MCF 10A (cell line): Measurements from ENCODE around the gene TNS2. TPM values are rescaled to one million over a fixed set of nuclear protein-coding genes. Genes with fewer than 3 reads are reported as not detected.

Experiments
- BruUV-seq: library from RNA; stranded (reverse); fragments of 400-500 nt; replicated peaks from 2 replicates; lab custom pipeline; 2021; lab: Mats Ljungman, UMichigan
- CTCF ChIA-PET: fragments of 300-600 bp; sonication (Branson Sonifier 250); formaldehyde crosslinking; extraction: SDS; loops from one replicate; lab custom pipeline; 2021; ENCODE audit warnings: antibody characterized with exemption, inconsistent platforms; lab: Yijun Ruan, JAX
- POLR2A ChIA-PET: fragments of 300-600, 350-650 bp; sonication (Branson Sonifier 250); formaldehyde crosslinking; extraction: SDS; loops from one replicate; lab custom pipeline; 2020; ENCODE audit warnings: antibody characterized with exemption, inconsistent platforms; lab: Yijun Ruan, JAX
- DNase-seq: peaks from one replicate; pipeline ENCODE4 v3.0.0-alpha.2; 2018; ENCODE audit not compliant: unreplicated experiment
- H3K27ac Mint-ChIP-seq: one replicate; pipeline ENCODE4 v1.8.0; 2022; ENCODE audit warnings: mild to moderate bottlenecking, low read depth, mixed read lengths; ENCODE audit not compliant: unreplicated experiment
- H3K27me3 Mint-ChIP-seq: one replicate; pipeline ENCODE4 v1.8.0; 2022; ENCODE audit warnings: mixed read lengths; ENCODE audit not compliant: insufficient read depth, unreplicated experiment
- H3K36me3 Mint-ChIP-seq: one replicate; pipeline ENCODE4 v1.8.0; 2022; ENCODE audit warnings: mild to moderate bottlenecking, moderate library complexity, mixed read lengths; ENCODE audit not compliant: insufficient read depth, unreplicated experiment
- H3K4me1 Mint-ChIP-seq: one replicate; pipeline ENCODE4 v1.8.0; 2022; ENCODE audit warnings: mixed read lengths; ENCODE audit not compliant: insufficient read depth, unreplicated experiment
- H3K4me3 Mint-ChIP-seq: one replicate; pipeline ENCODE4 v1.8.0; 2022; ENCODE audit warnings: mild to moderate bottlenecking, moderate library complexity, mixed read lengths; ENCODE audit not compliant: unreplicated experiment
- H3K9me3 Mint-ChIP-seq: one replicate; pipeline ENCODE4 v1.8.0; 2022; ENCODE audit warnings: mixed read lengths; ENCODE audit not compliant: unreplicated experiment
- intact Hi-C: fragments of 100-400 bp; cut with micrococcal nuclease; formaldehyde crosslinking; loops from 2 replicates; pipeline ENCODE4 v1.14.1; 2022
- total RNA-seq: library from RNA; stranded (reverse); gene quantifications from 2 replicates; pipeline ENCODE4 v1.2.3, GENCODE V29; 2022
- TF ChIP-seq, protein P1 (sequence below): fragments of 200-600 bp; IDR thresholded peaks from one replicate; pipeline ENCODE4 v1.8.0; 2022; ENCODE audit warnings: antibody characterized with exemption, mild to moderate bottlenecking; ENCODE audit not compliant: unreplicated experiment

TNS2 gene
- total RNA-seq, 1 experiment from 2014 or later = 22.3 TPM

DNA sequence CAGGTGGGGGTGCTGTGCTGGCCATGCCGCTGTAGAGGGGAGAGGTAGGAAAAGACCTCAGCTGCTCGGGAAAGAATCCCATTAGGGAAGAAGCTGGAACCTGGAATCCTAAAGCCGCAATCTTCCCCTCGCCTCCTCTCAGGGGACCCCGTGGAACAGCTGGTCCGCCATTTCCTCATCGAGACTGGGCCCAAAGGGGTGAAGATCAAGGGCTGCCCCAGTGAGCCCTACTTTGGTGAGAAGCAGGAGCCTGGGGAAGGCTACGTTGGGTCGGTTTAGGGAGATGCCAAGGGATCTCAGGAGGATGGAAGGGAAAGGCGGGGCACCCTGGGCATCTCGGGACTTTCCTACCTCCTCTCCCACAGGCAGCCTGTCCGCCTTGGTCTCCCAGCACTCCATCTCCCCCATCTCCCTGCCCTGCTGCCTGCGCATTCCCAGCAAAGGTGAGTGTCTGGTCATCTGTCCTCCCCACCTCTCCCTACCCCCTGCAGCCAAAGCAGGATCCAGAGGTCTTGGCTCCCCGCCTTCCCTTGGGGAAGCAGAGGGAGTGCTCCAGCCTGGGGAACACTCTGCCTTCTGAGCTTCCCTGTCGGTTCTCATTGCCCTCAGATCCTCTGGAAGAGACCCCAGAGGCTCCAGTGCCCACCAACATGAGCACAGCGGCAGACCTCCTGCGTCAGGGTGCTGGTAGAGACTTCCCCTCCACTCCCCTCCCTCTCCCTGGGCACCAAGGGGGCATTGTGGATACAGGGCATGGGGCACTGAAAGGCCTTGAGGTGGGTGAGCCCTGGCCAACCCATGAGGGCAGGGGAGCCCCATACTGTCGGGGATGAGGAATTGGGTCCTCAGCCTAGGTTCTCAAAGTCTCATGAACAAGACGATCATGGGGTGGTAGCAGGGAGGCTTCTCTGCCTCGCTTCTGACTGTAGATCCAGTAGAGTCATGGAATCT, 12.4 kb downstream of the TNS2 start:
- ChIA-PET CTCF (interaction anchor here (0.7 to 15.4 kb wide), 5 partner anchors 9 to 178 kb away, joined by 3 to 267 read pairs (median 18); partner anchors contain the start of genes IGFBP6, SOAT2 and SPRYD3), POLR2A (interaction anchor here (0.7 to 1.6 kb wide), 6 partner anchors 7 to 226 kb away, joined by 3 to 6 read pairs (median 4); no protein-coding TSS in a partner anchor)
- TF ChIP-seq, protein P1, sequence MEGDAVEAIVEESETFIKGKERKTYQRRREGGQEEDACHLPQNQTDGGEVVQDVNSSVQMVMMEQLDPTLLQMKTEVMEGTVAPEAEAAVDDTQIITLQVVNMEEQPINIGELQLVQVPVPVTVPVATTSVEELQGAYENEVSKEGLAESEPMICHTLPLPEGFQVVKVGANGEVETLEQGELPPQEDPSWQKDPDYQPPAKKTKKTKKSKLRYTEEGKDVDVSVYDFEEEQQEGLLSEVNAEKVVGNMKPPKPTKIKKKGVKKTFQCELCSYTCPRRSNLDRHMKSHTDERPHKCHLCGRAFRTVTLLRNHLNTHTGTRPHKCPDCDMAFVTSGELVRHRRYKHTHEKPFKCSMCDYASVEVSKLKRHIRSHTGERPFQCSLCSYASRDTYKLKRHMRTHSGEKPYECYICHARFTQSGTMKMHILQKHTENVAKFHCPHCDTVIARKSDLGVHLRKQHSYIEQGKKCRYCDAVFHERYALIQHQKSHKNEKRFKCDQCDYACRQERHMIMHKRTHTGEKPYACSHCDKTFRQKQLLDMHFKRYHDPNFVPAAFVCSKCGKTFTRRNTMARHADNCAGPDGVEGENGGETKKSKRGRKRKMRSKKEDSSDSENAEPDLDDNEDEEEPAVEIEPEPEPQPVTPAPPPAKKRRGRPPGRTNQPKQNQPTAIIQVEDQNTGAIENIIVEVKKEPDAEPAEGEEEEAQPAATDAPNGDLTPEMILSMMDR = no peak
- H3K27me3 Mint-ChIP-seq = no peaks in the 10 kb centered on the region
- no peak overlapping the region for H3K27ac Mint-ChIP-seq
- H3K9me3 Mint-ChIP-seq = no peaks in the 10 kb centered on the region
- peaks cover 54% of the 10 kb centered on the region for H3K36me3 Mint-ChIP-seq
- intact Hi-C loops = no loop called here
- no TSS peak for BruUV-seq
- peaks cover 11% of the 10 kb centered on the region for H3K4me1 Mint-ChIP-seq
- H3K4me3 Mint-ChIP-seq = no peak overlapping the region
- DNase-seq = no peak

DNA sequence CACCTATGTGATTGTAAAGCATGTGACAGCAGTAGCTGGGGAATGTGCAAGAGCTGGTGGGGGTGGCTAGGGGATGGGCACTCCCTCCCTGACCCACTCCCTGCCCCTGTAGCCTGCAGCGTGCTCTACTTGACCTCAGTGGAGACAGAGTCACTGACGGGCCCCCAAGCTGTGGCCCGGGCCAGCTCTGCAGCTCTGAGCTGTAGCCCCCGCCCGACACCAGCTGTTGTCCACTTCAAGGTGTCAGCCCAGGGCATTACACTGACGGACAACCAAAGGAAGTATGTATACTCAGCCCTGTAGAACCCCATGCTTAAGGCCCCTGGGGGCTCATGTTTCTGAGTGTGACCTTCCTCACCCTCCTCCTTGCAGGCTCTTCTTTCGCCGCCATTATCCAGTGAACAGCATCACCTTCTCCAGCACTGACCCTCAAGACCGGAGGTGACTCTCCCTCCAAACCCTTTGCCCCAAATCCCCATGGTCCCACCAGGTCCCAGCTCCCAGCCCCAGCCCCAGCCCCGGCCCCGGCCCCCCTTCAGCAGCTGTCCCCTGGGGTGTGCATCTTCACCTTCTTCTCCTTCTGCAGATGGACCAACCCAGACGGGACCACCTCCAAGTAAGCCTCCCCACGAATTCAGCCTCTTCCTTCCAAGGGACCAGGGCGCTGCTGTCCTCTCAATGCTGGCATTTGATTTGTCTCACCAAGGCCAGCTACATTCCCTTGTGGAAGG, 13.3 kb downstream of the TNS2 start:
- Mint-ChIP-seq H3K9me3 (no peaks in the 10 kb centered on the region), H3K4me3 (no peak overlapping the region), H3K36me3 (peaks cover 62% of the 10 kb centered on the region), H3K27me3 (no peaks in the 10 kb centered on the region), H3K4me1 (peaks cover 11% of the 10 kb centered on the region), H3K27ac (no peak overlapping the region)
- ChIA-PET CTCF (interaction anchor here (0.7 to 15.4 kb wide), 4 partner anchors 9 to 97 kb away, joined by 3 to 267 read pairs (median 52); partner anchors contain the start of genes IGFBP6, SOAT2 and SPRYD3), POLR2A (interaction anchor here (1.0 to 2.0 kb wide), 4 partner anchors 8 to 37 kb away, joined by 3 to 6 read pairs (median 5); no protein-coding TSS in a partner anchor)
- no peak for DNase-seq
- intact Hi-C loops = no loop called here
- BruUV-seq = no TSS peak
- TF ChIP-seq, protein P1 = no peak

DNA sequence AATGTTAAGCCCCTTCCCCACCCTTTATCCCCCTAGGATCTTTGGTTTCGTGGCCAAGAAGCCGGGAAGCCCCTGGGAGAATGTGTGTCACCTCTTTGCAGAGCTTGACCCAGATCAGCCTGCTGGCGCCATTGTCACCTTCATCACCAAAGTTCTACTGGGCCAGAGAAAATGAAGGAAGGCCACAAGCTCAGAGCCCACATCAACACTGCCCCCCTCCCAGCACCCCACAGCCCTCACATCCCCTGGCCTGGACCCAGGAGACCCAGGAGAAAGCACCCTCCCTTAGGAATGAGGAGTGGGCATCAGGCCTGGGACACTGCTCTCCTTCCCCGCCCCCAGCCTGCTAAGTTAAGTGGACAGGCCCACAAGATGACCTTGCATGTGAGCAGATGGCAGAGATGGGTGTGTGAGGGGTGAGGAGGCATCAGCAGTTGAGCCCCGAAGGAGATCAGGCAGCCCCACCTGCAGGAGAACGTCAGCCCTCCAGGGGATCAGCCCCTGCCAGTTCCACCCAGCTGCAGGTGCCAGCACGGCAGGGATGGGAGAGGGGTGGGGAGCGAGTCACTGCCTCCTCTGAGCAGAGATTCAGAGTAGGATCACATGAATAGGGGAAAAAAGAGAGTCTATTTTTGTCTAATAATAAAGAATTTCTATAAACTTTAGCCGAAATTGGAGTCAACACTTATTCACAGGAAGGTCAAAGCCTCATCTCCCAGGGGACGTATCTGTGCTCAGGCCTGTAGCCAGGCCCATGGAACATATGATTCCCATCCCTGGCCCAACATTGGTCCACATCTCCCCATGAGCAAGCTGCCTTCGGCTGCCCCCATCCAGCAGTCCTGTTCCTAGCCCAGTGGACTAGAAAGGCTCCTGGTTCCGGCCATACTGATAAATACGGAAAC, 14.1 kb downstream of the TNS2 start:
- ChIA-PET CTCF (interaction anchor here (0.6 to 15.4 kb wide), 10 partner anchors 10 to 413 kb away, joined by 3 to 267 read pairs (median 4); partner anchors contain the start of genes AAAS, IGFBP6, SOAT2 and SPRYD3), POLR2A (interaction anchor here (1.1 to 2.0 kb wide), 2 partner anchors 34 to 36 kb away, joined by 4 to 6 read pairs; no protein-coding TSS in a partner anchor)
- Mint-ChIP-seq H3K27me3 (no peaks in the 10 kb centered on the region), H3K36me3 (peaks cover 56% of the 10 kb centered on the region), H3K27ac (no peak overlapping the region), H3K9me3 (no peaks in the 10 kb centered on the region), H3K4me1 (peaks cover 11% of the 10 kb centered on the region), H3K4me3 (no peak overlapping the region)
- BruUV-seq = TSS peak; percentile 66
- intact Hi-C loops = no loop called here
- TF ChIP-seq, protein P1 = no peak
- DNase-seq = no peak
